GM18519 (cell line): ENCODE data around the gene BAHD1.

Source experiments
- ATAC-seq: cut with Tn5 transposase; IDR thresholded peaks from one replicate; pipeline ENCODE4 v1.9.1; 2021; ENCODE audit warnings: mild to moderate bottlenecking, moderate library complexity; ENCODE audit not compliant: unreplicated experiment, low FRiP score

Gene BAHD1

GRCh38 chr15:40440743-40441564 lies at the start of gene BAHD1:
TSS of gene BAHD1 (plus strand) at chr15:40440953. CDS start at chr15:40458465, 17,512 bp downstream.
- ATAC-seq: peak; percentile 66

GRCh38 chr15:40392986-40393948 lies 47.5 kb upstream of the BAHD1 start:
- no peak for ATAC-seq

- ATAC-seq: no peak
Observed at GRCh38 chr15:40397688-40398412, 42.9 kb upstream of the BAHD1 start.

- no peak for ATAC-seq
Observed at GRCh38 chr15:40398413-40398873, 42.3 kb upstream of the BAHD1 start.

- ATAC-seq: no peak
Observed at GRCh38 chr15:40399370-40399769, 41.4 kb upstream of the BAHD1 start.

- peak; percentile 79 for ATAC-seq
Observed at GRCh38 chr15:40405501-40406381, 35.0 kb upstream of the BAHD1 start, which contains the start of gene IVD. TSS of gene IVD (plus strand) at chr15:40405795. CDS start at chr15:40405828, 33 bp downstream.

- no peak for ATAC-seq
Observed at GRCh38 chr15:40407330-40407990, 33.3 kb upstream of the BAHD1 start.

- ATAC-seq: no peak
Observed at GRCh38 chr15:40409366-40409765, 31.4 kb upstream of the BAHD1 start.

GRCh38 chr15:40410476-40410875 lies 30.3 kb upstream of the BAHD1 start:
- ATAC-seq: no peak

- ATAC-seq: no peak
Observed at GRCh38 chr15:40412095-40412759, 28.5 kb upstream of the BAHD1 start.

- no peak for ATAC-seq
Observed at GRCh38 chr15:40413036-40413435, 27.7 kb upstream of the BAHD1 start.

- ATAC-seq: no peak
Observed at GRCh38 chr15:40414816-40415215, 25.9 kb upstream of the BAHD1 start.

- ATAC-seq: no peak
Observed at GRCh38 chr15:40415226-40415625, 25.5 kb upstream of the BAHD1 start.

GRCh38 chr15:40416056-40416455 lies 24.7 kb upstream of the BAHD1 start:
- ATAC-seq: no peak

- no peak for ATAC-seq
Observed at GRCh38 chr15:40418126-40418525, 22.6 kb upstream of the BAHD1 start.

GRCh38 chr15:40420071-40420713 lies 20.6 kb upstream of the BAHD1 start:
- no peak for ATAC-seq

- no peak for ATAC-seq
Observed at GRCh38 chr15:40420793-40421192, 20.0 kb upstream of the BAHD1 start.
